Stimulated activated CD4-positive, alpha-beta T cell treated with anti-CD3 and anti-CD28 coated beads, Interleukin-4, amount 100 ng/mL, for 4 hours (primary cell): ENCODE data around the gene SIMC1.

ENCODE experiments used
- DNase-seq, 2 experiments: peaks; one replicate each; pipeline ENCODE4 v3.0.0-alpha.2; 2020

SIMC1 gene

DNA sequence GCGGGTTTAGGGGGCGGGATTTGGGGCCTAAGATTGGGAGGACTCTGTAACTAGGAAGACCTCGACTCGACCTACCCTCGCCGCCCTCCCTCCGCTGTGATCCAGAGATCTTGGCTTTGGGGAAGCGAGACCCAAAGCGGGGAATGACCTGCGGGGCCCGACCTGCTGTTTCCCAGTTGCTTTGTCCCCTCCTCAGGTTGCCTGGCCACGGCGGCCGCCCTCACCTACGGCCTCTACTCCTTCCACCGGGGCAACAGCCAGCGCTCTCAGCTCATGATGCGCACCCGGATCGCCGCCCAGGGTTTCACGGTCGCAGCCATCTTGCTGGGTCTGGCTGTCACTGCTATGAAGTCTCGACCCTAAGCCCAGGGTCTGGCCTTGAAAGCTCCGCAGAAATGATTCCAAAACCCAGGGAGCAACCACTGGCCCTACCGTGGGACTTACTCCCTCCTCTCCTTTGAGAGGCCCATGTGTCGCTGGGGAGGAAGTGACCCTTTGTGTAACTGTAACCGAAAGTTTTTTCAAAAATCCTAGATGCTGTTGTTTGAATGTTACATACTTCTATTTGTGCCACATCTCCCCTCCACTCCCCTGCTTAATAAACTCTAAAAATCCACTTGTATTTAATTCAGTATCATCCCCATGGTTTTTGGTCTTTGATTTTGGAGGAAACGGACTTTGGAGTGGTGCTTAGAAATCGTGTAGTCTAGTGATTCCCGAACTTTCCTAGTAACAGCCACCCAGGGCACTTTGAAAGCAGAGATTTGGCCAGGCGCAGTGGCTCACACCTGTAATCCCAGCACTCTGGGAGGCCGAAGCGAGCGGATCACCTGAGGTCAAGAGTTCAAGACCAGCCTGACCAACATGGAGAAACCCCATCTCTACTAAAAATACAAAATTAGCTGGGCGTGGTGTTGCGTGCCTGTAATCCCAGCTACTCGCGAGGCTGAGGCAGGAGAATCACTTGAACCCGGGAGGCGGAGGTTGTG is 151.2 kb downstream of the SIMC1 start:
- no peak for DNase-seq

DNA sequence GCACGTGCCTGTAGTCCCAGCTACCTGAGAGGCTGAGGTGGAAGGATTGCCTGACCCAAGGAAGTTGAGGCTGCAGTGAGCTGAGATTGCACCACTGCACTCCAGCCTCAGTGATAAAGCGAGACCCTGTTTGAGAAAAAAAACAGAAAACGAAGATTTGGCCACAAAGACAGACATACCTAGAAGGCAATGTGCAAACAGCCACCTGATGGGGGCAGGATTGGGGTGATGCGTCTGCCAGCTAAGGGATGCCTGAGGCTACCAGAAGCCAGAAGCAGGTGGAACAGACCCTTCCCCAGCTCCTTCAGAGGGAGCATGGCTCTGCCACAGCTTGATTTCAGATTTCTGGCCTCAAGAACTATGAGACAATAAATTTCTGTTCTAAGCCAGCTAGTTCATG is 153.3 kb downstream of the SIMC1 start:
- no peak for DNase-seq

DNA sequence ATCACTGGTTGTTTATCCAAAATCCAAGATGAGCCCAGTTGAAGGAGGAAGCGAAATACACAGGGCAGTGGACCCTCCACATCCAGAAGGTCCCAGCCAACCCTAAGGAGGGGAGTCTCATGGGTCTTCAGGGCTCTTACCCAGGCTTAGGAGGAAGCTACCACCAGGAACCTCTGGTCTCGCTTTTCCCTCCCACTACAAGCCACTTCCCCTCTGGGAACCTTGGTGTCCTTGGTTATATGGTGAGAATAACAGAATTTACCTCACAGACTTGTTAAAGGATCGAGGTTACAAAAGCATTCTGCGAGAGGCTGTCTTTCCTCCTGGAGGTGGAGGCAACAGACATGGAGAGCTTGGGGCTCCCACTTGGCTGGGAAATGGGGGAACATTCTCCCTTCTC is 153.8 kb downstream of the SIMC1 start:
- no peak for DNase-seq

DNA sequence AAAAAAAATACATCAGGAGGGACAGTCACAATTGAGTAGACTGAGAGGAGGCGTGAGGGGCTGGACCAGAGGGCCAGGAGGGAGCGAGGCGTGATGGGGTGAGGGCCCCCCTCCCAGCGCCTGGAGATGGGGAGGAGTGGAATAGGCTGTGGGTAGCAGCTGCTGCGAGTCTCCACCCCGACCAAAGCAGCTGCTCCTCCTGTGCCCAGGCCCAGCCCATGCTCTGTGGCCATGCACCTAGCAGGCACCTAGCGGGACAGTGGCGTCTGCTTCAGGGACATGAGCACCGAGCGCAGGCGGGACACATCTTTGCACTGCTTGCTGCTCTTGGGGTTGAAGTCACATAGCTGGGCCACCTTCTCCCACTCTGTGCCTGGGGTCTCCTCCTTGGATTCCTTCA is 154.3 kb downstream of the SIMC1 start:
- DNase-seq: no peak

DNA sequence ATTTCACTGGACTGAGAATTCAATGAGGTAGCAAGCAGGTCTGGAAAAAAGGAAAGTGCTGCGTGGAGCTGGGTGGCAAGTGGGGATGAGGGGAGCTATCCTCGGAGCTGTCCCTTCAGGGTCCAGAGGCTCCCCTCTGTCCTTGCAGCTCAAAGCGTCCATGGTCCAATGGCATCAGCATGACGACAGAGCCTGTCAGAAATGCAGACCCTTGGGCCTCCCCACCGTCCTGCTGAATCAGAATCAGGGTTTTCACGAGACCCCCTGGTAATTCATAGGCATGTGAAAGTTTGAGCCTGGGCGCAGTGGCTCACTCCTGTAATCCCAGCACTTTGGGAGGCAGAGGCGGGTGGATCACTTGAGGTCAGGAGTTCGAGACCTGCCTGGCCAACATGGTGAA is 155.9 kb downstream of the SIMC1 start:
- no peak for DNase-seq

DNA sequence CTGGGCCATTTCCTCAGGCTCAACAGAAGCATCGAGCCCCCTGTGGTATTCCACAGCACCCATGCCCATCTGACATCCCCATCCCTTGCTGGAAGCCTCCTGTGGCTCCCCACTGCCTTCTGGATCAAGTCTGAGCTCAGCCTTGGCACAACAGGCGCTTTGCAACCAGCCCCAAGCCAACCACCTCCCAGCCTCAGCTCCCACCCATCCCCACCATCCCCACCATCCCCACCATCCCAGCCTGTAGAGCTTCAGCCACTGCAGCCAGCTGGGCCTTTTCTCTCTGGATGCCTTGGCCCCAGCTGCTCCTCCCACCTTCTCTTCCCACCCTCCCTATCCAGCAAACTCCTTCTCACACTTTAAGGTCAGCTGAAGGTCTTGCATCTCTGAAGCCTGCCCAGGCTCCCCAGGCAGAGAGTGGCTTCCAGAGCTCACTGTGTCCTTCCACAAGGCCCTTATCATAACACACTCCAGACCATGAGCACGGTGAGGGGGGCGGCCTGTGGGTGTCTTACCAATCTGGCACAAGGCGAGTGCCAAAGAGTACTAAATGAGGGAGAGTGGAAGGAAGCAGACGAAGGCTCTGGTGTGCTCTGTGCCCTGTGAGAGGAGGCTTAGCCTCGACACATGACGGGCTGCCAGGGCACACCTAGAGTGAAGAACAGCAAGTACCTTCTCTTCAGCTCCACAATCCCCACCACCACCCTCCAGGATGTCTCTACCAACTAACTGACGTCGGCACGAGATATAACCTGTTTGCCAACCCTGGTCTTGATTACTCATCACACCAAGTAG is 156.9 kb downstream of the SIMC1 start:
- no peak for DNase-seq
